Measurements from ENCODE around the gene TYW1B. TPM values are rescaled to one million over a fixed set of nuclear protein-coding genes. Genes with fewer than 3 reads are reported as not detected.
"Not testable (repeated sequence)": the region's sequence is repeated elsewhere in the genome, so short reads cannot be mapped to it uniquely, and the experiment has no call there.

Gene TYW1B
- total and polyA plus RNA-seq, 4 donors: 0.90 to 10.1 (median 1.6) TPM

DNA sequence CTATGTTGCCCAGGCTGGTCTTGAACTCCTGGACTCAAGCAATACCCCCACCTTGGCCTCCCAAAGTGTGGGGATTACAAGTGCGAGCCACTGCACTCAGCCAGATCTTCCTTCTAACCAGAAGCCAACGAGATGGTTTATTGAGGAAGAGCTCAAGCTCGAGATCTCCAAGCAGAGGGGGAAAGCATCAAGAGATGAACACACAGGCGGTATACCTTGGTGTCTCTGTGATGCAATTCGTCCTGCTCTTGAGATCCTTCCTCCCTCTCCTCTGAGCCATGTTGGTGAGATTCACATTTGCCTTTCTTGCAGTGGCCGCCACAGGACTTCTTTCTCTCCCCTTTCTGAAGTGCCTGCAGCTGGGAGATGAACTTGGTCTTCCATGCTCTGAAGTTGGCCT is 21.1 kb downstream of the TYW1B start:
- peaks cover 0 to 16% (median 7%) of the 10 kb centered on the region in 4 donors for H3K36me3 ChIP-seq (ENCODE audit: control insufficient read depth in 4 of 4, insufficient read depth in 4 of 4, low read length in 4 of 4)
- H3K9me3 ChIP-seq (ENCODE audit: control insufficient read depth in 4 of 4, insufficient read depth in 3 of 4, low read length in 3 of 4); H3K4me3 ChIP-seq; H3K9ac ChIP-seq (ENCODE audit: insufficient read depth in 1 of 2, low read length in 2 of 2); H3K4me1 ChIP-seq (ENCODE audit: control insufficient read depth in 5 of 5, insufficient read depth in 5 of 5, low read length in 5 of 5); H3K27ac ChIP-seq (ENCODE audit: low read depth in 1 of 2, low read length in 1 of 2); DNase-seq; H3K27me3 ChIP-seq (ENCODE audit: control insufficient read depth in 3 of 3, insufficient read depth in 3 of 3, low read length in 2 of 3); ATAC-seq (ENCODE audit: insufficient read depth, low FRiP score): not testable (repeated sequence)
- 40 to 64% methylated on average over 5 to 6 of the region's 6 CpGs for WGBS, 2 donors

DNA sequence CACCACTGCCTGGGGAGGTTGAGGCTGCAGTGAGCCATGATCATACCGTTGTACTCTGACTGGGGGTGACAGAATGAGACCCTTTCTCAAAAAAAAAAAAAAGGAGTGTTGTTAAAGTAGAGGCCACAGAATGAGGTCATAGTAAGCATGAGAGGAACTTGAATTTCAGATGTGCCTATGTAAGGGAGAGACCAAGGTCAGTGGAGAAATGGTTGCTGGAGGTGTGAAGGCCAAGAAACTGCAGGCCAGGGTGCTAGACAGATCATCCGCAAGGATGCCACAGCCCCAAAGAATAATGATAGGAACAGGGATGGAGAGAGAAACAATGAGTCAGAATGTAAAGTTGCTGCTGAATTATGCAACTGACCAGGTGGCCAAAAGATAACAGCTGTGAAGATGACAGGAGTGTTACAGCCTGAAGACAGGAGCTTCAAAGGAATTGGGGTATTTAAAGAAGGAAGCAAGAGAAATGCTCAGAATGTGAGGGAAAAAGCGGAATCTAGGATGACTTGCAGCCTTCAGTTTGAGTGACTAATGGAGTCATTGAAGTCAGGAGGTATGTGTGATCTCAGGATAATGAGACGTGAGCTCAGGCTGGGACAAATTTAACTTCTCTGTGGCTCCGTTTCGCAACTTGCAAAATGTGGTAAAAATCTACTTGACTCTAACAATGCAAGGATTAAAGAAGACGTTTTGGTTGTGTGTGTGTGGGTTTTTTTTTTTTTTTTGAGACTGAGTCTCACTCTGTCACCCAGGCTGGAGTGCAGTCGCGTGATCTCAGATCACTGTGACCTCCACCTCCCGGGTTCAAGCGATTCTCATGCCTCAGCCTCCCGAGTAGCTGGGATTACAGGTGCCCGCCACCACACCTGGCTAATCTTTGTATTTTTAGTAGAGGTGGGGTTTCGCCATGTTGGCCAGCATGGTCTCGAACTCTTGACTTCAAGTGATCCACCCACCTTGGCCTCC is 22.2 kb downstream of the TYW1B start:
- Histone ChIP-seq H3K27me3 (ENCODE audit: control insufficient read depth in 3 of 3, insufficient read depth in 3 of 3, low read length in 2 of 3) (no peaks in the 10 kb centered on the region), H3K9ac (ENCODE audit: insufficient read depth in 1 of 2, low read length in 2 of 2) (no peak overlapping the region), H3K27ac (ENCODE audit: low read depth in 1 of 2, low read length in 1 of 2) (no peak overlapping the region), H3K4me1 (ENCODE audit: control insufficient read depth in 5 of 5, insufficient read depth in 5 of 5, low read length in 5 of 5) (no peaks in the 10 kb centered on the region), H3K4me3 (no peak overlapping the region), H3K36me3 (ENCODE audit: control insufficient read depth in 4 of 4, insufficient read depth in 4 of 4, low read length in 4 of 4) (peaks cover 0 to 16% (median 7%) of the 10 kb centered on the region in 4 donors), H3K9me3 (ENCODE audit: control insufficient read depth in 4 of 4, insufficient read depth in 3 of 4, low read length in 3 of 4) (no peaks in the 10 kb centered on the region)
- WGBS, 2 donors: 64 to 78% methylated on average over 15 of the region's 15 CpGs
- no peak for DNase-seq
- no peak for ATAC-seq (ENCODE audit: insufficient read depth, low FRiP score)
- TF ChIP-seq, protein P1, sequence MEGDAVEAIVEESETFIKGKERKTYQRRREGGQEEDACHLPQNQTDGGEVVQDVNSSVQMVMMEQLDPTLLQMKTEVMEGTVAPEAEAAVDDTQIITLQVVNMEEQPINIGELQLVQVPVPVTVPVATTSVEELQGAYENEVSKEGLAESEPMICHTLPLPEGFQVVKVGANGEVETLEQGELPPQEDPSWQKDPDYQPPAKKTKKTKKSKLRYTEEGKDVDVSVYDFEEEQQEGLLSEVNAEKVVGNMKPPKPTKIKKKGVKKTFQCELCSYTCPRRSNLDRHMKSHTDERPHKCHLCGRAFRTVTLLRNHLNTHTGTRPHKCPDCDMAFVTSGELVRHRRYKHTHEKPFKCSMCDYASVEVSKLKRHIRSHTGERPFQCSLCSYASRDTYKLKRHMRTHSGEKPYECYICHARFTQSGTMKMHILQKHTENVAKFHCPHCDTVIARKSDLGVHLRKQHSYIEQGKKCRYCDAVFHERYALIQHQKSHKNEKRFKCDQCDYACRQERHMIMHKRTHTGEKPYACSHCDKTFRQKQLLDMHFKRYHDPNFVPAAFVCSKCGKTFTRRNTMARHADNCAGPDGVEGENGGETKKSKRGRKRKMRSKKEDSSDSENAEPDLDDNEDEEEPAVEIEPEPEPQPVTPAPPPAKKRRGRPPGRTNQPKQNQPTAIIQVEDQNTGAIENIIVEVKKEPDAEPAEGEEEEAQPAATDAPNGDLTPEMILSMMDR (IDR thresholded peaks at IDR 0.05; ENCODE audit: control extremely low read depth, extremely low read depth): no peak

DNA sequence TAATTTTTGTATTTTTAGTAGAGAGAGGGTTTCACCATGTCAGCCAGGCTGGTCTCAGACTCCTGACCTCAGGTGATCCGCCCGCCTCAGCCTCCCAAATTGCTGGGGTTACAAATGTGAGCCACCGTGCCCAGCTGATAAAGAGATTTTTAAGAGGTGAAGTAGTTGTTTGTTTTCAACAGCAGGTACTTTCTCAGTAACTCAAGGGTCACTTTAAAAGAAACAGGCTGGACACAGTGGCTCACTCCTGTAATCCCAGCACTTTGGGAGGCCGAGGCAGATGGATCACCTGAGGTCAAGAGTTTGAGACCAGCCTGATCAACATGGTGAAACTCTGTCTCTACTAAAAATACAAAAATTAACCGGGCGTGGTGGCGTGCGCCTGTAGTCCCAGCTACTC is 24.2 kb downstream of the TYW1B start:
- H3K9me3 ChIP-seq (ENCODE audit: control insufficient read depth in 4 of 4, insufficient read depth in 3 of 4, low read length in 3 of 4); H3K27me3 ChIP-seq (ENCODE audit: control insufficient read depth in 3 of 3, insufficient read depth in 3 of 3, low read length in 2 of 3); H3K9ac ChIP-seq (ENCODE audit: insufficient read depth in 1 of 2, low read length in 2 of 2); H3K27ac ChIP-seq (ENCODE audit: low read depth in 1 of 2, low read length in 1 of 2); H3K4me3 ChIP-seq; H3K4me1 ChIP-seq (ENCODE audit: control insufficient read depth in 5 of 5, insufficient read depth in 5 of 5, low read length in 5 of 5); DNase-seq: not testable (repeated sequence)
- peaks cover 0 to 16% (median 7%) of the 10 kb centered on the region in 4 donors for H3K36me3 ChIP-seq (ENCODE audit: control insufficient read depth in 4 of 4, insufficient read depth in 4 of 4, low read length in 4 of 4)
- ATAC-seq (ENCODE audit: insufficient read depth, low FRiP score): peak; percentile 19
- 76 to 78% methylated on average over 8 of the region's 8 CpGs for whole genome bisulfite sequencing, 2 donors

DNA sequence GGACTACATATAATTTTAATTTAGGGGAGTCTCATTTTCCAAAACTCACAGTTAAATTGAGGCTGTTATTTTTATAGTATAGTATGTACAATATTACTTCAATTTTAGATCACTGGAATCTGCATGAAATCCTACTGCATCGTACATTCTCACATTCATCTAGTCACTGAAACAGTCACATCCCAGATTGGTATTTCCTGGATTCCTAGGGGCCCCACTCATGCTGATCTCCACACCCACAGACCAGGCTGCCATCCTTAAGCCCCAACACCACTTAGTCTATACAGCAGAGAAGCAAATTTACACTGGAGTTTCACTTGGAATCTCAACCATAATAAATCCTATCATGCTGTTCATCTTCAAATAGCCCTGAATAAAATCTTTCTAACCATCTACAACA is 26.4 kb downstream of the TYW1B start:
- not testable (repeated sequence) for ATAC-seq (ENCODE audit: insufficient read depth, low FRiP score); H3K27ac ChIP-seq (ENCODE audit: low read depth in 1 of 2, low read length in 1 of 2); H3K9me3 ChIP-seq (ENCODE audit: control insufficient read depth in 4 of 4, insufficient read depth in 3 of 4, low read length in 3 of 4); H3K4me3 ChIP-seq; H3K27me3 ChIP-seq (ENCODE audit: control insufficient read depth in 3 of 3, insufficient read depth in 3 of 3, low read length in 2 of 3); DNase-seq; H3K4me1 ChIP-seq (ENCODE audit: control insufficient read depth in 5 of 5, insufficient read depth in 5 of 5, low read length in 5 of 5); H3K9ac ChIP-seq (ENCODE audit: insufficient read depth in 1 of 2, low read length in 2 of 2)
- WGBS, 2 donors: 0 to 47% methylated on average over 1 of the region's 1 CpG
- H3K36me3 ChIP-seq (ENCODE audit: control insufficient read depth in 4 of 4, insufficient read depth in 4 of 4, low read length in 4 of 4): peaks cover 0 to 13% (median 8%) of the 10 kb centered on the region in 4 donors

DNA sequence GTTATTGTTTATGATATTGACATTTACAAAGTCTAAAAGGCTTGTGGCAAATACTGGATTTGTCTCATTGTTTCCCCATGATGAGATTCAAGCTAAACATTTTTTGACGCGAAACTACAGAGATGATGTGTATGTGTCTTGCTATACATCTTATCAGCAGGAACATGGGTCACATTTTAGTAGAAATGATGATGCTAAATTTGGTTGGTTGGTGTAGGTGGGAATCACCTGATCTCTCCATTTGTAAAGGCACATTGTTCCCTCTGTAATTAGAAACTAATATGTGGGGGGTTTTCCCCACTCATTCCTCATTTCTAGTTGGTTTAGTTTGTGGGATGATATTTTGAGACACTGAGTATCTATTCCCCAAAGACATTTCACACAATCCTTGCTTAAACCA is 32.6 kb downstream of the TYW1B start:
- not testable (repeated sequence) for H3K36me3 ChIP-seq (ENCODE audit: control insufficient read depth in 4 of 4, insufficient read depth in 4 of 4, low read length in 4 of 4); H3K9ac ChIP-seq (ENCODE audit: insufficient read depth in 1 of 2, low read length in 2 of 2); ATAC-seq (ENCODE audit: insufficient read depth, low FRiP score); H3K4me3 ChIP-seq; H3K4me1 ChIP-seq (ENCODE audit: control insufficient read depth in 5 of 5, insufficient read depth in 5 of 5, low read length in 5 of 5); H3K27me3 ChIP-seq (ENCODE audit: control insufficient read depth in 3 of 3, insufficient read depth in 3 of 3, low read length in 2 of 3); H3K9me3 ChIP-seq (ENCODE audit: control insufficient read depth in 4 of 4, insufficient read depth in 3 of 4, low read length in 3 of 4); H3K27ac ChIP-seq (ENCODE audit: low read depth in 1 of 2, low read length in 1 of 2); DNase-seq
- 98 to 100% methylated on average over 2 of the region's 2 CpGs for WGBS, 2 donors
